SK-N-MC (cell line): ENCODE data around the gene TMC1.

Experiments
- DNase-seq: peaks from one replicate; pipeline ENCODE4 v3.0.0-alpha.2; 2011; ENCODE audit warnings: low read depth, low spot score
- H3K27ac ChIP-seq: fragments of 200-600 bp; sonication (generic); 2 replicates; pipeline ENCODE4 v1.5.1; 2016; ENCODE audit warnings: mixed run types
- H3K36me3 ChIP-seq: fragments of 200-600 bp; sonication (generic); 2 replicates; pipeline ENCODE4 v1.6.1; 2017; ENCODE audit warnings: antibody characterized with exemption, low read length, mixed read lengths; ENCODE audit not compliant: insufficient read depth
- H3K4me3 ChIP-seq: fragments of 200-600 bp; sonication (generic); 2 replicates; pipeline ENCODE4 v1.5.1; 2016
- H3K9ac ChIP-seq: fragments of 200-600 bp; sonication (generic); 2 replicates; pipeline ENCODE4 v1.8.0; 2017; ENCODE audit warnings: mixed run types, mixed read lengths; ENCODE audit not compliant: insufficient read length
- H3K9me3 ChIP-seq: fragments of 200-600 bp; sonication (generic); 2 replicates; pipeline ENCODE4 v1.6.1; 2017; ENCODE audit warnings: low read depth, mild to moderate bottlenecking, antibody characterized with exemption, low read length, moderate library complexity, mixed read lengths
- EZH2 ChIP-seq: fragments of 200-600 bp; sonication (generic); IDR thresholded peaks from one replicate; pipeline ENCODE4 v1.6.1; 2017; ENCODE audit warnings: antibody characterized with exemption
- FOXP2 ChIP-seq: optimal IDR thresholded peaks from 2 replicates; pipeline ENCODE3; 2011; ENCODE audit warnings: mild to moderate bottlenecking, moderate library complexity; ENCODE audit not compliant: insufficient read depth; ENCODE audit errors: extremely low read length, control extremely low read depth
- POLR2AphosphoS5 ChIP-seq: IDR thresholded peaks from 2 replicates; pipeline ENCODE4 v1.6.1; 2012; ENCODE audit warnings: mild to moderate bottlenecking, low read depth, low read length, borderline replicate concordance

Gene TMC1

GRCh38 chr9:72703574-72703973 is 182.2 kb downstream of the TMC1 start:
- Histone ChIP-seq H3K36me3 (no peaks in the 10 kb centered on the region), H3K9ac (no peak overlapping the region), H3K9me3 (no peaks in the 10 kb centered on the region), H3K4me3 (no peak overlapping the region), H3K27ac (no peak overlapping the region)
- TF ChIP-seq EZH2, result no peak
- no peak for TF ChIP-seq FOXP2
- TF ChIP-seq POLR2AphosphoS5, result no peak
- DNase-seq, result no peak

- Histone ChIP-seq H3K9me3 (no peaks in the 10 kb centered on the region), H3K27ac (no peak overlapping the region), H3K4me3 (no peak overlapping the region), H3K36me3 (no peaks in the 10 kb centered on the region), H3K9ac (no peak overlapping the region)
- no peak for DNase-seq
- TF ChIP-seq POLR2AphosphoS5, result no peak
- no peak for TF ChIP-seq EZH2
- no peak for TF ChIP-seq FOXP2
Observed at GRCh38 chr9:72704688-72705375, 183.4 kb downstream of the TMC1 start.

- Histone ChIP-seq H3K9me3 (no peaks in the 10 kb centered on the region), H3K27ac (no peak overlapping the region), H3K36me3 (no peaks in the 10 kb centered on the region), H3K9ac (no peak overlapping the region), H3K4me3 (no peak overlapping the region)
- TF ChIP-seq FOXP2 (no peak), EZH2 (no peak), POLR2AphosphoS5 (no peak)
- DNase-seq, result no peak
Observed at GRCh38 chr9:72718503-72718902, 197.1 kb downstream of the TMC1 start.

GRCh38 chr9:72721067-72721466 is 199.7 kb downstream of the TMC1 start:
- H3K27ac ChIP-seq, result no peak overlapping the region
- H3K4me3 ChIP-seq, result no peak overlapping the region
- H3K9ac ChIP-seq, result no peak overlapping the region
- no peaks in the 10 kb centered on the region for H3K9me3 ChIP-seq
- no peaks in the 10 kb centered on the region for H3K36me3 ChIP-seq
- no peak for DNase-seq
- TF ChIP-seq FOXP2, result no peak
- no peak for TF ChIP-seq POLR2AphosphoS5
- no peak for TF ChIP-seq EZH2

GRCh38 chr9:72726947-72727346 is 205.5 kb downstream of the TMC1 start:
- no peaks in the 10 kb centered on the region for H3K36me3 ChIP-seq
- DNase-seq, result no peak
- no peak overlapping the region for H3K27ac ChIP-seq
- H3K4me3 ChIP-seq, result no peak overlapping the region
- no peak for TF ChIP-seq POLR2AphosphoS5
- TF ChIP-seq EZH2, result no peak
- TF ChIP-seq FOXP2, result no peak
- no peaks in the 10 kb centered on the region for H3K9me3 ChIP-seq
- H3K9ac ChIP-seq, result no peak overlapping the region

- H3K27ac ChIP-seq, result no peak overlapping the region
- H3K9ac ChIP-seq, result no peak overlapping the region
- no peaks in the 10 kb centered on the region for H3K36me3 ChIP-seq
- no peaks in the 10 kb centered on the region for H3K9me3 ChIP-seq
- no peak for DNase-seq
- TF ChIP-seq FOXP2, result no peak
- TF ChIP-seq EZH2, result no peak
- no peak for TF ChIP-seq POLR2AphosphoS5
- no peak overlapping the region for H3K4me3 ChIP-seq
Observed at GRCh38 chr9:72728031-72728770, 206.8 kb downstream of the TMC1 start.

GRCh38 chr9:72733895-72734294 is 212.5 kb downstream of the TMC1 start:
- Histone ChIP-seq H3K9ac (no peak overlapping the region), H3K9me3 (no peaks in the 10 kb centered on the region), H3K36me3 (no peaks in the 10 kb centered on the region), H3K4me3 (no peak overlapping the region), H3K27ac (no peak overlapping the region)
- TF ChIP-seq EZH2, result no peak
- no peak for TF ChIP-seq POLR2AphosphoS5
- no peak for TF ChIP-seq FOXP2
- DNase-seq, result no peak

- H3K9me3 ChIP-seq, result no peaks in the 10 kb centered on the region
- TF ChIP-seq EZH2 (no peak), POLR2AphosphoS5 (no peak), FOXP2 (no peak)
- H3K9ac ChIP-seq, result no peak overlapping the region
- no peak overlapping the region for H3K4me3 ChIP-seq
- H3K36me3 ChIP-seq, result no peaks in the 10 kb centered on the region
- no peak for DNase-seq
- H3K27ac ChIP-seq, result no peak overlapping the region
Observed at GRCh38 chr9:72734631-72735030, 213.2 kb downstream of the TMC1 start.
